Effector memory CD8-positive, alpha-beta T cell (primary cell): ENCODE measurements around the gene ABCC6.
A peak's percentile ranks its signal among the peaks of the same experiment; 100 is the strongest.

Experiments used
- ATAC-seq: fragments of 150-1000 bp; cut with Tn5 transposase; replicated peaks from 2 replicates; pipeline ENCODE4 v1.10.0; 2021; ENCODE audit warnings: mild to moderate bottlenecking, moderate library complexity
- DNase-seq, 3 experiments: peaks; one replicate each; pipeline ENCODE4 v3.0.0; 2021
- H3K27ac Mint-ChIP-seq, 2 donors: one replicate each; pipeline ENCODE4 v1.8.0; 2022; ENCODE audit warnings: mild to moderate bottlenecking in 2 of 2, mixed read lengths in 2 of 2, moderate library complexity in 2 of 2
- H3K27me3 Mint-ChIP-seq, 2 donors: one replicate each; pipeline ENCODE4 v1.8.0; 2022; ENCODE audit warnings: mixed read lengths in 2 of 2
- H3K36me3 Mint-ChIP-seq: one replicate; pipeline ENCODE4 v1.8.0; 2022; ENCODE audit warnings: mild to moderate bottlenecking, moderate library complexity, mixed read lengths; ENCODE audit not compliant: insufficient read depth
- H3K4me1 Mint-ChIP-seq, 2 donors: one replicate each; pipeline ENCODE4 v1.8.0; 2022; ENCODE audit warnings: low read depth in 2 of 2, mixed read lengths in 2 of 2
- H3K4me3 Mint-ChIP-seq, 2 donors: one replicate each; pipeline ENCODE4 v1.8.0; 2022; ENCODE audit warnings: mild to moderate bottlenecking in 2 of 2, mixed read lengths in 2 of 2, moderate library complexity in 2 of 2
- H3K9me3 Mint-ChIP-seq, 2 donors: one replicate each; pipeline ENCODE4 v1.8.0; 2022; ENCODE audit warnings: mixed read lengths in 2 of 2

The ABCC6 gene

DNA sequence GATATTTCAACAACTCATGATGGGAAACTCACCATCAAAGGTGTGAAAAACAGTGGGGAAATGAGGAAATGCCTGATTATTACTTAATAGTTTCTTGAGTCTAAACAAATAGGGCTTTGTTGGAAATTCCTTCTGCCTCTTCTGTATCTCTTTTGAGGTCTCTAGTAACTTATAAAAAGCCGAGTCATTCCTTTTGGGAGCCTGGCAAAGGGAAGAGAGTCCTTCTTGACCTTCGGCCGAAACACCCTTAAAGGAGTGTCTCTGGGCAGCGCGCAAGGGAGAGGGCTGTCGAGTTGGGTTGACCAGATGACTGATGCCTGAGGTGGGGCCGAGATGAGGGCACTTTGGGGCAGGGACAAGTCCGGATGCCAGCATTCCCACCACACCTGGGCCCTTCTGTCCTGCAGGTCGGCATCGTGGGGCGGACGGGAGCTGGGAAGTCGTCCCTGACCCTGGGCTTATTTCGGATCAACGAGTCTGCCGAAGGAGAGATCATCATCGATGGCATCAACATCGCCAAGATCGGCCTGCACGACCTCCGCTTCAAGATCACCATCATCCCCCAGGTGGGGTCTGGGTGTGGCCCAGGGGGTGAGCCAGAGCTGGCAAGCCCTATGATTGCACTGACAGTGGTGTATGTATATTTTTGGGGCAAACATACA lies 89.2 kb downstream of the ABCC6 start:
- H3K27me3 Mint-ChIP-seq: no peaks in the 10 kb centered on the region
- no peak for DNase-seq
- ATAC-seq: no peak
- H3K4me3 Mint-ChIP-seq: no peak overlapping the region
- H3K4me1 Mint-ChIP-seq: no peaks in the 10 kb centered on the region
- no peak overlapping the region for H3K27ac Mint-ChIP-seq
- H3K9me3 Mint-ChIP-seq: no peaks in the 10 kb centered on the region
- peaks cover 91% of the 10 kb centered on the region for H3K36me3 Mint-ChIP-seq

DNA sequence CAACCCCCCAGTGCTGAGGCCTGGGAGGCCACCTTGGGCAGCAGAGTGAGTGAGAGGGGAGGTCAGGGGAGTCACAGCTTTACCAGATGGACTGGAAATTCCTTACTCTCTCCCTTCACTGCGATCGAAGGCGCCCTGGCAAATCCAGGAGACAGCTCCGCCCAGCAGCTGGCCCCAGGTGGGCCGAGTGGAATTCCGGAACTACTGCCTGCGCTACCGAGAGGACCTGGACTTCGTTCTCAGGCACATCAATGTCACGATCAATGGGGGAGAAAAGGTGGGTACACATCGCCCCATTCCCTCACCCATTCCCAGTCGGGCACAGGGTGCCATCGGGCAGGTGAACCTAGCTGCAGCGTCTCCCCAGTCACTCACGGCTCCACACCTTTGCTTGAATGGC lies 91.6 kb downstream of the ABCC6 start:
- no peak for DNase-seq
- peak overlapping the region in 1 of 2 donors; percentile 71 for H3K27ac Mint-ChIP-seq
- no peaks in the 10 kb centered on the region for H3K9me3 Mint-ChIP-seq
- ATAC-seq: no peak
- peaks cover 0 to 3% of the 10 kb centered on the region in 2 donors for H3K4me1 Mint-ChIP-seq
- peaks cover 79% of the 10 kb centered on the region for H3K36me3 Mint-ChIP-seq
- H3K27me3 Mint-ChIP-seq: no peaks in the 10 kb centered on the region
- no peak overlapping the region for H3K4me3 Mint-ChIP-seq

DNA sequence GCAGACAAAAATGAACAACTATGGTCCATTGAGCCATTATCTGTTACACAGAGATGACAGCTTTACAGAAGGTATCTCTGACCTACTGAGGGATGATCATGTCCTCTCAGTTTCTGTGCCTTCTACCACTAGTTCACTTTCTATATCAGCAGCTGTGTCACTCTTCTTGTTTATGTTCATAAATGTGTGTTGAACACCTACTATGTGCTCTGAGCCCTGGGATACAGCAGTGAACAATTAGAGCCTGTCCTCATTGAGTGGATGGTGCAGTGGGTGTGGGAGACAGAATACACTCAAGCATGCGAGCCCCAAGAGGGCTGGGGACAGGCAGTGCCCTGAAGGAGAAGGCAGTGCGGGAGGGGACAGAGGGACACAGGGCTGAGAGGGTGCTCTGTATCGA lies 92.1 kb downstream of the ABCC6 start:
- Mint-ChIP-seq H3K9me3 (no peaks in the 10 kb centered on the region), H3K27ac (peak overlapping the region in 1 of 2 donors; percentile 50), H3K27me3 (no peaks in the 10 kb centered on the region), H3K4me3 (no peak overlapping the region), H3K4me1 (peaks cover 0 to 3% of the 10 kb centered on the region in 2 donors), H3K36me3 (peaks cover 77% of the 10 kb centered on the region)
- DNase-seq (no peak), ATAC-seq (no peak)

DNA sequence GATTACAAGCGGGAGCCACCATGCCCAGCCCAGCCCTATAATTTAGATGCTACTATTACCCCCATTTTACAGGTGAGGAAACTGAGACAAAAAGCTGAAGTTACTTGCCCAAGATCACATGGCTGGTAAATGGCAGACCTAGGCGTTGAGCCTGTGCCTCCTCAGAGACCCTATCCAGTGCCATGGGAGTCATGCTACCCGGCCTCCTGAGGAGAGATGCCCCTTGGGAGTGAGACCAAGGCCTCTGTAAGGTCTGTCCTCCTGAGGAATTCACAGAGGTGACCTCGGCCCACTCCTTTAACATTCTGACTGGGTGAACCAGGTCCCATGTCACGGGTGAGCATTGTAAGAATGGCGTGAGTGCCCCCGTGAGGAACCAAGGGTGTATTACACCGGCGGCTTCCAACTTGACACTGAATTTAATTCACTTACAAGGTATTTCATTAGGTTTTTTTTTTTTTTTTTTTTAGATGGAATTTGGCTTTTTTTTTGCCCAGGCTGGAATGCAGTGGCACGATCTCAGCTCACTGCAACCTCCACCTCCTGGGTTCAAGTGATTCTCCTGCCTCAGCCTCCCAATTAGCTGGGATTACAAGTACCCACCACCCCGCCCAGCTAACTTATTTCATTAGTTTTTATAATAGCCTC lies 95.7 kb downstream of the ABCC6 start:
- H3K36me3 Mint-ChIP-seq: peaks cover 73% of the 10 kb centered on the region
- peak; percentile 76 for ATAC-seq
- H3K27me3 Mint-ChIP-seq: no peaks in the 10 kb centered on the region
- peak; percentile 51 to 72 (median 64) for DNase-seq
- H3K4me3 Mint-ChIP-seq: no peak overlapping the region
- peaks cover 4 to 6% of the 10 kb centered on the region in 2 donors for H3K9me3 Mint-ChIP-seq
- no peak overlapping the region for H3K27ac Mint-ChIP-seq
- H3K4me1 Mint-ChIP-seq: peaks cover 0 to 3% of the 10 kb centered on the region in 2 donors

GRCh38 chr16:16126896-16127295 lies 96.4 kb downstream of the ABCC6 start:
- ATAC-seq: no peak
- H3K27ac Mint-ChIP-seq: no peak overlapping the region
- H3K9me3 Mint-ChIP-seq: peaks cover 4 to 6% of the 10 kb centered on the region in 2 donors
- H3K4me1 Mint-ChIP-seq: peaks cover 0 to 3% of the 10 kb centered on the region in 2 donors
- H3K4me3 Mint-ChIP-seq: no peak overlapping the region
- H3K27me3 Mint-ChIP-seq: no peaks in the 10 kb centered on the region
- DNase-seq: no peak
- H3K36me3 Mint-ChIP-seq: peaks cover 73% of the 10 kb centered on the region

DNA sequence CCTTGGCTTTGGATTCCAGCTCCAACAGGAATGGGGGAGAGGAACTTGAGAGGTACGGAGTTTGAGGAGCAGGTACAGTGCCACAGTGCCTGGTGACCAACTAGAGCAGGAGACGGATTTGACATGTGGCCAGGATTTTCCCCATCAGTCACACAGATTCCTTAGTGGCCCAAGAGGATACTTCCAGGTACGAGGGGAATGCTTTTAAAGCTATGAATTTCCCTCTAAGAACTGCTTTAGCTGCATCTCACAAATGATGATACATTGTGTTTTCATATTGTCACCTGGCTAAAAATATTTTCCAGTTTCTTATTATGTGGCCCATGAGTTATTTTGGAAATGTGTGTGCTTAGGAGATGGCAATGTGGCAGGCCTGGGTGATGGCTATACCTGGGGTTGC lies 98.3 kb downstream of the ABCC6 start:
- Mint-ChIP-seq H3K9me3 (peaks cover 4 to 6% of the 10 kb centered on the region in 2 donors), H3K27ac (no peak overlapping the region), H3K36me3 (peaks cover 63% of the 10 kb centered on the region), H3K4me3 (no peak overlapping the region), H3K4me1 (peaks cover 0 to 11% of the 10 kb centered on the region in 2 donors), H3K27me3 (no peaks in the 10 kb centered on the region)
- ATAC-seq (no peak), DNase-seq (no peak)

DNA sequence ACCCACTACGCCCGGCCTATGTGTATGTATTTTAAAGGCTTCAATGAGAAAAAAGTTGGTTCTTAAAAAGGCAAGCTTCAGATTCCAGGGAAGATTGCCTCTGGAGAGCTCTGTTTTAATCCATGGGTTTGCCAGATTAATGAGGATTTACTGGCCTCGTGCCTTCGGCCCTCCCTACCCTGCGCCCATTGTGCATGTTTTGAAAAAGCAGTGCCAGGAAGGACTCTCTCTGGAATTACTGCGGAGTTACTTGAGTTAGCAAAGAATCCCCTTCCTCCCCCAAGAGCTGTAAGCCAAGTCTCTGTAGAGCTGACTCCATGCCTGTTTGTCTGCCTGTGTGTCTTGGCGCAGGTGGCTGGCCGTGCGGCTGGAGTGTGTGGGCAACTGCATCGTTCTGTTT lies 98.9 kb downstream of the ABCC6 start:
- H3K27me3 Mint-ChIP-seq: no peaks in the 10 kb centered on the region
- no peak for DNase-seq
- ATAC-seq: no peak
- peaks cover 63% of the 10 kb centered on the region for H3K36me3 Mint-ChIP-seq
- H3K27ac Mint-ChIP-seq: peak overlapping the region in 1 of 2 donors; percentile 83
- peaks cover 4 to 6% of the 10 kb centered on the region in 2 donors for H3K9me3 Mint-ChIP-seq
- H3K4me3 Mint-ChIP-seq: no peak overlapping the region
- peaks cover 0 to 15% of the 10 kb centered on the region in 2 donors for H3K4me1 Mint-ChIP-seq

GRCh38 chr16:16122264-16122663 lies 101.0 kb downstream of the ABCC6 start:
- ATAC-seq (no peak), DNase-seq (no peak)
- no peak overlapping the region for H3K4me3 Mint-ChIP-seq
- H3K36me3 Mint-ChIP-seq: peaks cover 58% of the 10 kb centered on the region
- H3K27ac Mint-ChIP-seq: no peak overlapping the region
- no peaks in the 10 kb centered on the region for H3K27me3 Mint-ChIP-seq
- H3K9me3 Mint-ChIP-seq: peaks cover 4 to 6% of the 10 kb centered on the region in 2 donors
- peaks cover 0 to 13% of the 10 kb centered on the region in 2 donors for H3K4me1 Mint-ChIP-seq

GRCh38 chr16:16121185-16121727 lies 102.0 kb downstream of the ABCC6 start:
- no peak for DNase-seq
- H3K27ac Mint-ChIP-seq: peak overlapping the region in 1 of 2 donors; percentile 44
- H3K4me3 Mint-ChIP-seq: no peak overlapping the region
- ATAC-seq: no peak
- peaks cover 66% of the 10 kb centered on the region for H3K36me3 Mint-ChIP-seq
- H3K9me3 Mint-ChIP-seq: peaks cover 4 to 6% of the 10 kb centered on the region in 2 donors
- no peaks in the 10 kb centered on the region for H3K27me3 Mint-ChIP-seq
- peaks cover 0 to 13% of the 10 kb centered on the region in 2 donors for H3K4me1 Mint-ChIP-seq

DNA sequence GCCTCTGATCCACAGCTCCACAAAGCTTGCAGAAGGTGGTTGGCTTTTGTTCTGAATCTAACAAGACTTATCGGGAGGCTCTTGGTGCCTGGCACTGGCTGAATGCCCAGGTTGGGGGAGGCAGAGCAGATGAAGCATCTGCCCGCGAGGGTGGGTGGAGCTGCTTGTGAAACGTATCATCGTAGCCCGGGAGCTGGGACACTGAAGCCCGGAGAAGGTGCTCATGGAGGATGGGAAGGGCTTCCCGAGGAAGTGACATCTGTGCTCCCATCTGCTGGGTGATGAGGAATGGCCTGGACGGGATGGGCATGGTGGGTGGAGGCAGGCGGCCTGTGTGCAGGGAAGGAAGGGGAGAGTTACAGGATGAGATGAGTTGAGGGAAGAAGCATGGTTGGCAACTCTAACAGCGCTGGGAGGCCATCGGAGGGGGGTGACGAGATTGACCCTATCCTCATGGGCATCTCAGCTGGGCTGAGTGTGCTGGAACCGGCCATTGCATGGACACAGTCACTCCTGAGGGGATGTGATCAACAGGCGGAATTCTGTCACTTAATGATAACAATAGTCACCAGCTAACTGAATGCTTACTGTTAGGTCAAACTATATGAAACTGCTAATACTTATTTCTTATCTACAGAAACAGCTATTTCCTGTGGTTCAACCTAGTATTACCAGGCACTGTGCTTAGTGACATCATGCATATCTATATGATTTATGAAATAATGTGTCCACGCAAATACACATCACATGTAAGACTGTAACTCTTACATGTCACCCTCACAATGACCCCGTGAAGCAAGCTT lies 102.7 kb downstream of the ABCC6 start:
- H3K4me3 Mint-ChIP-seq: no peak overlapping the region
- H3K4me1 Mint-ChIP-seq: peaks cover 0 to 13% of the 10 kb centered on the region in 2 donors
- no peaks in the 10 kb centered on the region for H3K27me3 Mint-ChIP-seq
- H3K36me3 Mint-ChIP-seq: peaks cover 65% of the 10 kb centered on the region
- peaks cover 4 to 6% of the 10 kb centered on the region in 2 donors for H3K9me3 Mint-ChIP-seq
- H3K27ac Mint-ChIP-seq: peak overlapping the region in 1 of 2 donors; percentile 44
- DNase-seq (no peak), ATAC-seq (no peak)

GRCh38 chr16:16120044-16120381 lies 103.3 kb downstream of the ABCC6 start:
- peaks cover 0 to 13% of the 10 kb centered on the region in 2 donors for H3K4me1 Mint-ChIP-seq
- H3K27ac Mint-ChIP-seq: peak overlapping the region in 1 of 2 donors; percentile 44
- ATAC-seq (no peak), DNase-seq (no peak)
- peaks cover 4 to 6% of the 10 kb centered on the region in 2 donors for H3K9me3 Mint-ChIP-seq
- H3K4me3 Mint-ChIP-seq: no peak overlapping the region
- peaks cover 65% of the 10 kb centered on the region for H3K36me3 Mint-ChIP-seq
- no peaks in the 10 kb centered on the region for H3K27me3 Mint-ChIP-seq

DNA sequence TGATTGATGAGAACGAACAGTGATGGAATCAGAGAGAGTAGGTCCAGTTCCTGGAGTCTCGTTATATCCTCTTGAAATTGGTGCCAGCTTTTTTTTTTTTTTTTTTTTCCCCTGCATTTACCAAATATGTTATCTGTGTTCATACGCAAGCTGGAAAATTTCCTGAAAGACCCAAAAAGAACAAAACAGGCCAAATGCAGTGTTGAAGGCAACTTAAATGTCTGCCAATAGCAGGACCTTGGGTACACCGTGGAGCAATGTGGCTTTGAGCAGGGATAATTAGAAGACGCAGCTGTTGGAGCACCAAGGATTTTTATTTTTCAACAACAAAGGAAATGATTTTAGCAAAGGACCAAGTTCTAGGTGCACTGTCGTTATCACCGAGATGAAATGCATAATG lies 105.0 kb downstream of the ABCC6 start:
- Mint-ChIP-seq H3K4me3 (no peak overlapping the region), H3K27ac (no peak overlapping the region), H3K27me3 (no peaks in the 10 kb centered on the region), H3K9me3 (no peaks in the 10 kb centered on the region), H3K36me3 (peaks cover 63% of the 10 kb centered on the region), H3K4me1 (peaks cover 0 to 13% of the 10 kb centered on the region in 2 donors)
- ATAC-seq (no peak), DNase-seq (no peak)

DNA sequence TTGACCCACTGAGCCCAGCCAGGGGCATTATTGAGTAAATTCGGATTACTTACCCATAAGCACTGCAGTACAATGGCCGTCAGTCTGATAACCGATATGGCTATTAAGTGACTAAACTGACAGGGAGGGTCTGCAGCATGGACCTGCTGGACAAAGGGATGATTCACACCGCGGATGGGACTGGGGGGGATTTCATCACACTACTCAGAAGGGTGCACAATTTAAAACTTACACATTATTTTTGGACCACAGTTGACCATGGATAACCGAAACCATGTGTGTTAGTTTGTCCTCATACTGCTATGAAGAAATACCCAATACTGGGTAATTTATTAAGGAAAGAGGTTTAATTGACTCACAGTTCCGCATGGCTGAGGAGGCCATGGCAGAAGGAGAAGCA lies 106.5 kb downstream of the ABCC6 start:
- H3K36me3 Mint-ChIP-seq: peaks cover 61% of the 10 kb centered on the region
- DNase-seq: no peak
- H3K4me3 Mint-ChIP-seq: no peak overlapping the region
- no peak overlapping the region for H3K27ac Mint-ChIP-seq
- ATAC-seq: no peak
- H3K9me3 Mint-ChIP-seq: no peaks in the 10 kb centered on the region
- no peaks in the 10 kb centered on the region for H3K27me3 Mint-ChIP-seq
- peaks cover 0 to 13% of the 10 kb centered on the region in 2 donors for H3K4me1 Mint-ChIP-seq
